Measurements from ENCODE around the gene HDGF. TPM values are rescaled to one million over a fixed set of nuclear protein-coding genes. Genes with fewer than 3 reads are reported as not detected.

Gene HDGF
- total RNA-seq, 4 donors from 2014 or later, result 124 to 242 (median 137) TPM

- no peak for TF ChIP-seq CTCF (IDR thresholded peaks at IDR 0.05)
- DNase-seq (ENCODE audit: low spot score) (no peak), ATAC-seq (ENCODE audit: low FRiP score) (peak; percentile 1)
Measured at GRCh38 chr1:156741481-156741983, 9.9 kb downstream of the HDGF start.

GRCh38 chr1:156740741-156741480 is 10.6 kb downstream of the HDGF start, which contains the start of gene MRPL24:
Gene MRPL24 (minus strand): TSS chr1:156741088. CDS start chr1:156738704, 2,384 bp downstream.
- no peak for TF ChIP-seq CTCF (IDR thresholded peaks at IDR 0.05)
- ATAC-seq (ENCODE audit: low FRiP score), result peak; percentile 94
- DNase-seq (ENCODE audit: low spot score), result peak; percentile 94

GRCh38 chr1:156740237-156740740 is 11.2 kb downstream of the HDGF start:
- TF ChIP-seq CTCF (IDR thresholded peaks at IDR 0.05), result no peak
- DNase-seq (ENCODE audit: low spot score) (no peak), ATAC-seq (ENCODE audit: low FRiP score) (no peak)

- ATAC-seq (ENCODE audit: low FRiP score) (no peak), DNase-seq (ENCODE audit: low spot score) (no peak)
- no peak for TF ChIP-seq CTCF (IDR thresholded peaks at IDR 0.05)
Measured at GRCh38 chr1:156738916-156739315, 12.6 kb downstream of the HDGF start.

GRCh38 chr1:156738407-156738806 is 13.1 kb downstream of the HDGF start:
- DNase-seq (ENCODE audit: low spot score), result no peak
- no peak for ATAC-seq (ENCODE audit: low FRiP score)
- no peak for TF ChIP-seq CTCF (IDR thresholded peaks at IDR 0.05)

- ATAC-seq (ENCODE audit: low FRiP score), result no peak
- no peak for TF ChIP-seq CTCF (IDR thresholded peaks at IDR 0.05)
- DNase-seq (ENCODE audit: low spot score), result no peak
Measured at GRCh38 chr1:156733989-156734584, 17.4 kb downstream of the HDGF start.
